ENCODE results near the gene MAP4K1.
A peak's percentile ranks its signal among the peaks of the same experiment; 100 is the strongest.

MAP4K1 gene

GRCh38 chr19:38648769-38649304 lies 31.1 kb upstream of the MAP4K1 start:
- Histone ChIP-seq H3K27me3 (ENCODE audit: control insufficient read depth in 1 of 2, insufficient read depth in 1 of 2, low read length in 2 of 2) (no peaks in the 10 kb centered on the region), H3K9me3 (ENCODE audit: control insufficient read depth, low read length) (no peaks in the 10 kb centered on the region)
- 1% methylated on average over 13 of the region's 13 CpGs for WGBS

GRCh38 chr19:38647966-38648768 lies 30.4 kb upstream of the MAP4K1 start:
- Histone ChIP-seq H2BK12ac (ENCODE audit: low read length in 2 of 2) (peak overlapping the region in 1 of 2 experiments; percentile 10), H3K4me3 (ENCODE audit: insufficient read depth in 1 of 2, low read depth in 1 of 2, low read length in 2 of 2) (peak overlapping the region; percentile 98 to 100), H3K9me3 (ENCODE audit: control insufficient read depth, low read length) (no peaks in the 10 kb centered on the region), H3K4ac (ENCODE audit: low read depth in 1 of 2, low read length in 2 of 2) (peak overlapping the region; percentile 27 to 99), H3K14ac (ENCODE audit: low read length in 2 of 2) (peak overlapping the region; percentile 9 to 89), H2BK120ac (ENCODE audit: low read depth, low read length) (peak overlapping the region; percentile 29), H3K4me2 (ENCODE audit: low read length, poor library complexity, severe bottlenecking) (peak overlapping the region; percentile 85), H4K91ac (ENCODE audit: low read length) (peak overlapping the region; percentile 96), H2AFZ (ENCODE audit: low read depth, low read length) (no peak overlapping the region), H4K8ac (ENCODE audit: low read length) (peak overlapping the region; percentile 19), H3K18ac (ENCODE audit: low read depth in 1 of 2, low read length in 2 of 2) (peak overlapping the region; percentile 97 to 99), H2AK5ac (ENCODE audit: low read length, severe bottlenecking) (peak overlapping the region; percentile 53), H3K79me1 (replicated peaks; ENCODE audit: low read length, poor library complexity, severe bottlenecking) (peaks cover 3% of the 10 kb centered on the region), H3K27ac (ENCODE audit: low read length, poor library complexity, severe bottlenecking) (peak overlapping the region; percentile 77), H3K4me1 (ENCODE audit: control insufficient read depth, insufficient read depth, low read depth, low read length) (peaks cover 16% of the 10 kb centered on the region), H3K9ac (ENCODE audit: low read length) (peak overlapping the region; percentile 96), H3K27me3 (ENCODE audit: control insufficient read depth in 1 of 2, insufficient read depth in 1 of 2, low read length in 2 of 2) (no peaks in the 10 kb centered on the region), H2BK15ac (ENCODE audit: low read depth, poor library complexity, severe bottlenecking) (peak overlapping the region; percentile 92), H3K23ac (ENCODE audit: low read length in 2 of 2) (peak overlapping the region; percentile 41 to 100), H3K36me3 (ENCODE audit: control insufficient read depth in 1 of 2, insufficient read depth in 2 of 2, low read depth in 1 of 2, low read length in 2 of 2) (no peaks in the 10 kb centered on the region), H2BK5ac (ENCODE audit: low read depth, low read length, poor library complexity, severe bottlenecking) (peak overlapping the region; percentile 93)
- DNase-seq, result peak; percentile 33
- WGBS, result under 1% methylated on average over 19 of the region's 19 CpGs

More at GRCh38 chr19:38648769-38649304, 31.1 kb upstream of the MAP4K1 start:
- H3K4me1 ChIP-seq (ENCODE audit: control insufficient read depth, insufficient read depth, low read depth, low read length), result peaks cover 16% of the 10 kb centered on the region
- peak overlapping the region in 1 of 2 experiments; percentile 31 for H3K14ac ChIP-seq (ENCODE audit: low read length in 2 of 2)
- peak overlapping the region; percentile 93 for H2BK5ac ChIP-seq (ENCODE audit: low read depth, low read length, poor library complexity, severe bottlenecking)
- H2BK15ac ChIP-seq (ENCODE audit: low read depth, poor library complexity, severe bottlenecking), result no peak overlapping the region
- no peak overlapping the region for H2AFZ ChIP-seq (ENCODE audit: low read depth, low read length)
- H2AK5ac ChIP-seq (ENCODE audit: low read length, severe bottlenecking), result peak overlapping the region; percentile 3
- H3K27ac ChIP-seq (ENCODE audit: low read length, poor library complexity, severe bottlenecking), result peak overlapping the region; percentile 77
- H3K4ac ChIP-seq (ENCODE audit: low read depth in 1 of 2, low read length in 2 of 2), result peak overlapping the region in 1 of 2 experiments; percentile 75
- H3K79me1 ChIP-seq (replicated peaks; ENCODE audit: low read length, poor library complexity, severe bottlenecking), result peaks cover 3% of the 10 kb centered on the region
- H3K9ac ChIP-seq (ENCODE audit: low read length), result peak overlapping the region; percentile 96
- H4K8ac ChIP-seq (ENCODE audit: low read length), result no peak overlapping the region
- H3K4me3 ChIP-seq (ENCODE audit: insufficient read depth in 1 of 2, low read depth in 1 of 2, low read length in 2 of 2), result peak overlapping the region; percentile 98 to 100
- peak overlapping the region; percentile 85 for H3K4me2 ChIP-seq (ENCODE audit: low read length, poor library complexity, severe bottlenecking)
- H4K91ac ChIP-seq (ENCODE audit: low read length), result peak overlapping the region; percentile 59
- peak overlapping the region in 1 of 2 experiments; percentile 50 for H2BK12ac ChIP-seq (ENCODE audit: low read length in 2 of 2)
- no peak for DNase-seq
- H3K23ac ChIP-seq (ENCODE audit: low read length in 2 of 2), result peak overlapping the region in 1 of 2 experiments; percentile 74
- H2BK120ac ChIP-seq (ENCODE audit: low read depth, low read length), result peak overlapping the region; percentile 81
- H3K18ac ChIP-seq (ENCODE audit: low read depth in 1 of 2, low read length in 2 of 2), result peak overlapping the region; percentile 61 to 64
- H3K36me3 ChIP-seq (ENCODE audit: control insufficient read depth in 1 of 2, insufficient read depth in 2 of 2, low read depth in 1 of 2, low read length in 2 of 2), result no peaks in the 10 kb centered on the region

- peaks cover 3% of the 10 kb centered on the region for H3K79me1 ChIP-seq (replicated peaks; ENCODE audit: low read length, poor library complexity, severe bottlenecking)
- peak within 1 kb of the TSS; percentile 93 for H2BK5ac ChIP-seq (ENCODE audit: low read depth, low read length, poor library complexity, severe bottlenecking)
- peak within 1 kb of the TSS; percentile 96 for H4K91ac ChIP-seq (ENCODE audit: low read length)
- H3K4me3 ChIP-seq (ENCODE audit: insufficient read depth in 1 of 2, low read depth in 1 of 2, low read length in 2 of 2), result peak within 1 kb of the TSS; percentile 98 to 100
- peak within 1 kb of the TSS; percentile 97 to 99 for H3K18ac ChIP-seq (ENCODE audit: low read depth in 1 of 2, low read length in 2 of 2)
- peak; percentile 95 for DNase-seq
- no peaks in the 10 kb centered on the region for H3K36me3 ChIP-seq (ENCODE audit: control insufficient read depth in 1 of 2, insufficient read depth in 2 of 2, low read depth in 1 of 2, low read length in 2 of 2)
- H2BK120ac ChIP-seq (ENCODE audit: low read depth, low read length), result peak within 1 kb of the TSS; percentile 29
- H3K27me3 ChIP-seq (ENCODE audit: control insufficient read depth in 1 of 2, insufficient read depth in 1 of 2, low read length in 2 of 2), result no peaks in the 10 kb centered on the region
- peak within 1 kb of the TSS; percentile 89 to 100 for H3K14ac ChIP-seq (ENCODE audit: low read length in 2 of 2)
- peak within 1 kb of the TSS; percentile 87 for H4K8ac ChIP-seq (ENCODE audit: low read length)
- no peak within 1 kb of the TSS for H2AFZ ChIP-seq (ENCODE audit: low read depth, low read length)
- H2BK15ac ChIP-seq (ENCODE audit: low read depth, poor library complexity, severe bottlenecking), result peak within 1 kb of the TSS; percentile 92
- under 1% methylated on average over 68 of the region's 77 CpGs for WGBS
- H3K4ac ChIP-seq (ENCODE audit: low read depth in 1 of 2, low read length in 2 of 2), result peak within 1 kb of the TSS; percentile 27 to 99
- peak within 1 kb of the TSS; percentile 60 for H2AK5ac ChIP-seq (ENCODE audit: low read length, severe bottlenecking)
- H3K27ac ChIP-seq (ENCODE audit: low read length, poor library complexity, severe bottlenecking), result peak within 1 kb of the TSS; percentile 77
- H3K9me3 ChIP-seq (ENCODE audit: control insufficient read depth, low read length), result no peaks in the 10 kb centered on the region
- peak within 1 kb of the TSS; percentile 96 for H3K9ac ChIP-seq (ENCODE audit: low read length)
- H3K23ac ChIP-seq (ENCODE audit: low read length in 2 of 2), result peak within 1 kb of the TSS; percentile 41 to 100
- peak within 1 kb of the TSS; percentile 85 for H3K4me2 ChIP-seq (ENCODE audit: low read length, poor library complexity, severe bottlenecking)
- peaks cover 14% of the 10 kb centered on the region for H3K4me1 ChIP-seq (ENCODE audit: control insufficient read depth, insufficient read depth, low read depth, low read length)
- peak within 1 kb of the TSS in 1 of 2 experiments; percentile 98 for H2BK12ac ChIP-seq (ENCODE audit: low read length in 2 of 2)
Observed at GRCh38 chr19:38647368-38647965, 29.7 kb upstream of the MAP4K1 start, which contains the start of gene ACTN4. ACTN4 (plus strand) TSS chr19:38647649; CDS start chr19:38647746, 97 bp downstream.

GRCh38 chr19:38644719-38645118 lies 27.0 kb upstream of the MAP4K1 start:
- H3K27me3 ChIP-seq (ENCODE audit: control insufficient read depth in 1 of 2, insufficient read depth in 1 of 2, low read length in 2 of 2), result no peaks in the 10 kb centered on the region
- no peak overlapping the region for H2BK120ac ChIP-seq (ENCODE audit: low read depth, low read length)
- DNase-seq, result no peak
- peaks cover 4% of the 10 kb centered on the region for H3K79me1 ChIP-seq (replicated peaks; ENCODE audit: low read length, poor library complexity, severe bottlenecking)
- H3K14ac ChIP-seq (ENCODE audit: low read length in 2 of 2), result no peak overlapping the region
- H3K4me1 ChIP-seq (ENCODE audit: control insufficient read depth, insufficient read depth, low read depth, low read length), result peaks cover 6% of the 10 kb centered on the region
- H3K4ac ChIP-seq (ENCODE audit: low read depth in 1 of 2, low read length in 2 of 2), result no peak overlapping the region
- H2AFZ ChIP-seq (ENCODE audit: low read depth, low read length), result no peak overlapping the region
- no peak overlapping the region for H2BK12ac ChIP-seq (ENCODE audit: low read length in 2 of 2)
- no peak overlapping the region for H3K23ac ChIP-seq (ENCODE audit: low read length in 2 of 2)
- no peak overlapping the region for H3K27ac ChIP-seq (ENCODE audit: low read length, poor library complexity, severe bottlenecking)
- no peak overlapping the region for H3K9ac ChIP-seq (ENCODE audit: low read length)
- no peak overlapping the region for H4K91ac ChIP-seq (ENCODE audit: low read length)
- H3K36me3 ChIP-seq (ENCODE audit: control insufficient read depth in 1 of 2, insufficient read depth in 2 of 2, low read depth in 1 of 2, low read length in 2 of 2), result peaks cover 0 to under 1% of the 10 kb centered on the region in 2 experiments
- no peak overlapping the region for H2AK5ac ChIP-seq (ENCODE audit: low read length, severe bottlenecking)
- H3K4me3 ChIP-seq (ENCODE audit: insufficient read depth in 1 of 2, low read depth in 1 of 2, low read length in 2 of 2), result no peak overlapping the region
- H2BK5ac ChIP-seq (ENCODE audit: low read depth, low read length, poor library complexity, severe bottlenecking), result no peak overlapping the region
- H3K4me2 ChIP-seq (ENCODE audit: low read length, poor library complexity, severe bottlenecking), result no peak overlapping the region
- no peak overlapping the region for H3K18ac ChIP-seq (ENCODE audit: low read depth in 1 of 2, low read length in 2 of 2)
- no peak overlapping the region for H4K8ac ChIP-seq (ENCODE audit: low read length)
- no peak overlapping the region for H2BK15ac ChIP-seq (ENCODE audit: low read depth, poor library complexity, severe bottlenecking)
- no peaks in the 10 kb centered on the region for H3K9me3 ChIP-seq (ENCODE audit: control insufficient read depth, low read length)
- 94% methylated on average over 5 of the region's 8 CpGs for WGBS

All from mesenchymal stem cell (in vitro differentiated cells and primary cell).